A549 treated with Mapracorat at 1 μM for 4 hours (cell line): ENCODE data around the gene KRIT1. TPM values are rescaled to one million over a fixed set of nuclear protein-coding genes. Genes with fewer than 3 reads are reported as not detected.

Experiments used
- total RNA-seq: library from RNA; stranded (reverse); fragments of 200-300 nt; extraction: Qiagen RNA extraction; gene quantifications from 5 replicates; pipeline ENCODE4 v1.2.3, GENCODE V29; 2022

The KRIT1 gene
- total RNA-seq, result 21.9 to 27.4 TPM (median 25.1 TPM) in 5 replicates

GRCh38 chr7:92245487-92246359 is at the start of gene KRIT1, which contains the start of gene ANKIB1:
Gene KRIT1 (minus strand): TSS chr7:92245914. CDS start chr7:92242135, 3,779 bp downstream.
Gene ANKIB1 (plus strand): TSS chr7:92245974. CDS start chr7:92294979, 49,005 bp downstream.

GRCh38 chr7:92178928-92179924 is 66.5 kb downstream of the KRIT1 start, which contains the start of gene LRRD1:
Gene LRRD1 (minus strand): TSS chr7:92179142. CDS start chr7:92165202, 13,940 bp downstream.

Other genes with a start within 250 kb of the KRIT1 start
- 39.0 to 49.5 TPM (median 41.7 TPM) in 5 replicates for gene CYP51A1, start 111.4 kb downstream of the KRIT1 start, total RNA-seq
- gene LRRD1, start 66.8 kb downstream of the KRIT1 start, total RNA-seq, result not detected in 5 replicates
- gene ANKIB1, start 60 bp upstream of the KRIT1 start, total RNA-seq, result 15.4 to 20.5 TPM (median 19.8 TPM) in 5 replicates
- 15.8 to 18.4 TPM (median 17.9 TPM) in 5 replicates for gene GATAD1, start 201.6 kb upstream of the KRIT1 start, total RNA-seq
- not detected in 5 replicates for gene ERVW-1, start 232.0 kb upstream of the KRIT1 start, total RNA-seq